Measurements from ENCODE around the gene ALPL.
"Not testable (repeated sequence)": the region's sequence is repeated elsewhere in the genome, so short reads cannot be mapped to it uniquely, and the experiment has no call there.

The ALPL gene

DNA sequence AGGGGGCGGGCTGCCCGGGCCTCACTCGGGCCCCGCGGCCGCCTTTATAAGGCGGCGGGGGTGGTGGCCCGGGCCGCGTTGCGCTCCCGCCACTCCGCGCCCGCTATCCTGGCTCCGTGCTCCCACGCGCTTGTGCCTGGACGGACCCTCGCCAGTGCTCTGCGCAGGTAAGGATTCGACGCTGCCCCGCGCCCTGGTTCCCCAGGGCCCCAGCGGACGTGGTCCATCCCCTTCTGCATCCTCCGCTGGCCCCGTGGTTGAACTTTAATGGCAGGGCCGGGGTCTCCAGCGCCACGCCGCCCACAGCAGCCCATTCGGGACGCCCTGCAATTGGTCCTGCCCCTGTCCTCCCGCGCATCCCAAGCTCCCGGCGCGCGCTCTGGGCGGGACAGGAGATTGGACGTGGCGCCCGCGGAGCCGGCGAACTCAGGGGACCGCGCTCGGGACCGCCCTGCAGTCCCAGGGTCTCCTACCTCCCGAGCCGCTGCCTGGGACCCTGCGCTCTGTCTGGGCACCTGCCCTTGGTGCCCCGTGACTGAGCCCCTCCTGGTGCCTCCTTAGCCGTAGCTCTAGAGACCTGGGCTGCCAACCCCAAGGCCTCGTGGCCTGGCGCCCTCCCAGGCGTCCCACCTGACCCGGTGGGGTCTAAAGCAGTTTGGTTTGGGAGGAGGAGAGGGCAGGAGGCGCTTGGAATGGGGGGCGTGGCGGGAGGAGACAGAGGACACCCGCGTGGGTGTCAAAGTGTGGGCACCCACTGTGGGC is at the start of gene ALPL:
Gene ALPL, plus strand, starts transcription at position 73 of the 762 bp plus-strand sequence. CDS start 44,659 bp downstream, outside the sequence.
- DNase-seq = no peak

DNA sequence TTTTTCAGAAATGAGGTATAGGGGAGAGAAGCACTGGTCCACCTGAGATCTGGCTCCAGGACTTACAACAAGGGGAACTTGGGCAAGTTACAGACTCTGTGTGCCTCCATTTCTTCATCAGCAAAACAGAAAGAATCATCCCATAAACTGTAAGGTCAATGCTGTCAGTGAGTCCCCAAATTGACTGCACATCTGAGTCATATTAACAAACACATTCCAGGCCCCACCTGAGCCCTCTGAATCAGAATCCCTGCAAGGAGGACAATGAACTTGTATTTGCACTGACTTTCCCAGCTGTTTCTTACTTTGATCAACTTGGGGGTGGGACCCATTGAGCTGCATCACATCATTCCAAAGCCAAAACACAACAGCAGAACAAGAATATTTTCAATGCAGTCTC is 44.1 kb upstream of the ALPL start:
- DNase-seq = not testable (repeated sequence)

DNA sequence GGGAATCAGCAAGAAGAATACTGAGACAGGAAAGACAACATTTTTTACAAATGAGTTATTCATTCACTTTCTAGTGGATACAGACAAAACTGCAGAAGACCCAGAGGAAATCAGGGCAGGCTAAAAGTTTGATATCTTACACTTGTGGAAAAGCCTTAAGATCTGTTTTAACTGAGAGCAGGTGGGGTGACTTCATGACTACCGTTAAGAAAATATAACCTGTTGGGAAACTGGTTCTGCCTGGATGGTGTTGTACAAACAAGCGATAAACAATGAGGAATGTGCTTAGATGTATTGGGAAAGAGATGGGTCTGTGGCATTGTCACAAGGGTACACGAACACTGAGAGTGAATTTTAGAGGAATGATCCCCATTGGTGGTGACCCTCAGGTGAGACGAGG is 41.3 kb upstream of the ALPL start:
- not testable (repeated sequence) for DNase-seq

DNA sequence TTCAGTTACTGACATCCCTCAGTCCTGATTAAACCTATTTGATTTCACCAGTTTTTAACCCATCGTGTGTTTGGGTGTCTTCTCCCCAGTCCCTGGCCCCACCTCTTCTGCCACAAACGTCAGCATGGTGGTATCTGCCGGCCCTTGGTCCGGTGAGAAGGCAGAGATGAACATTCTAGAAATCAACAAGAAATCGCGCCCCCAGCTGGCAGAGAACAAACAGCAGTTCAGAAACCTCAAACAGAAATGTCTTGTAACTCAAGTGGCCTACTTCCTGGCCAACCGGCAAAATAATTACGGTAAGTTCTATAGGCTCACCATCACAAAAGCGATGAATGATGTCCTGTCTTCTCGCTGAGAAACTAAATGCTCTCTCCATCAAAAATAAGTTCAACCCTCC is 40.6 kb upstream of the ALPL start:
- DNase-seq = peak; percentile 32

DNA sequence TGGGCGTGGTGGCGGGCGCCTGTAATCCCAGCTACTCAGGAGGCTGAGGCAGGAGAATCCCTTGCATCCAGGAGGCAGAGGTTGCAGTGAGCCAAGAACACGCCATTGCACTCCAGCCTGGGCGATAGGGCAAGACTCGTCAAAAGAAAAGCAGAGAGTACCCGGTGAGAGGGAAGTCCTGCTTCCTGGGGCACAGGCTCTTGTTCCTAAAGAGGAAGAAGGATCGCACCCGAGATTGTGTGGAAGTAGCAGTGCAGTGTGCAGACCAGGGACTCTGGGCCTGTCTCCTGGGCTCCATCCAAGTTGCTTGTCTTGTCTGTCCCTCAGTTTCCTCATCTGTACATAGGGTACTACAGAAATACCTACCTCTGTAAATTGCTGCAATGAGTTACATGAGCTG is 39.6 kb upstream of the ALPL start:
- peak; percentile 15 for DNase-seq

DNA sequence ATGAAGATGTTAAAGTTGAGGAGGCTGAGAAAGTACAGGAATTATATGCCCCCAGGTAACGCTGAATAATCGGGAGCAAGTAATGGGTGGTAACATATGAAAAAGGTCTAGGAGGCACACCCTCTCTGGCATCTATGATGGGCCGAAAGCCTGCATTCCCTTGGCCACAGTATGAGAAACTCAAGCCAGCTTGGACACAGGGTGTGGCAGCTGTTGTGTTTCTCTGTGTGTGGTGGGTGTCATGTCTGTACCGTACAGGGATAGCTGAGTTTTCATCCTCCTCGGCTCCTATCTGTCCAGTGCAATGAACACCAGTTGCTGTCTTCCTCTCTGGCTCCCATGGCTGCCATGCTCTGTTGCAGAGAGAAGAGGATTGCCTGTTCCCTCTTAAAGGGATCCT is 36.4 kb upstream of the ALPL start:
- no peak for DNase-seq

DNA sequence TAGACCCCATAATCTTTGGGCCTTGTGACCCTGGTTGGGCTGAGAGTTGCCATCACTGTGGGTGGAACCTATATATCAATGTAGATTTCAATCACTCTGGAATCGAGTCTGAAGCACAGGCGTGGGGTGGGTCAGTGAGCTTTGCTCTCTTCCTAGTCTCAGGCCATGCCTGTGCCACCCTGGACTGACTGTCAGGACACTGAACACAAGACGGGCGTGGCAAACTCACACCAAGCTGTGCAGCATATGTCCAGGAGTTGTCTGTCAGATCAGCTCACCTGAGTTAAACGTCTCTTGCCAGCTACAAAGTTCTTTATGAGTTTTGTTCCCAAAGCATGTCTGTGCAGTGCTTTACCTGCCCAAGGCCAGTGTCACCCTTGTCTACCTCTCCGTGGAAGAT is 30.9 kb upstream of the ALPL start:
- DNase-seq = no peak

DNA sequence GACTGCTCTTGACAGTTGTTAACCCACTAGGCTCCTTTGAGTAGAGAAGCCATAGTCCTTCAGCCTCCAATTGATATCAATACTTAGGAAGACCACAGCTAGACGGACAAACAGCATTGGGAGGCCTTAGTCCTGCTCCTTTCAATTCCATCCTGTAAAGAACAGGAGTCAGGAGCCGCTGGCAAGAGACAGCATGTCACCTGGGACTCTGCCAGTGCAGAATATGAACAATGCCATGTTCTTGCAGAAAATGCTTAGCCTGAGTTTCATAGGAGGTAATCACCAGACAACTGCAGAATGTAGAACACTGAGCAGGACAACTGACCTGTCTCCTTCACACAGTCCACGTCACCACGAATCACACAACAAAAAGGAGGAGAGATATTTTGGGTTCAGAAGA is 25.3 kb upstream of the ALPL start:
- not testable (repeated sequence) for DNase-seq

DNA sequence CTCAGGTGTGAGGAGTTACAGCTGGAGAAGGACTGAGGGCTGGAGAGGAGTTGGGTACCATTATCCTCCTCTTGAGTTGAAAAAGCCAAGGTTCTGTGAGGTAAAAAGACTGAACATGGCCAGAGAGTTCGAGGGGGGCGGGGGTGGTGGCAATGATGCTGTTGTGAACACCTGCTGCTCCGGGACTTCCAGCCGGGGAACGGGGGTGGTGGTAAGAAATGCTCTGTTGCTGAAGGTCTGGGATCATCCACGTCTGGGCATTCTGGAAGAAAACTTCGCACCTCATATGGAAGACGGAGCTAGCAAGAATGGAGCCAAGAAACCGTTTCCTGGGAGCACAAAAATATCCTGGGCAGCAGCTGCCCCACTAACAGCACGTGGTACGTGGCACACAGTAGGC is 20.1 kb upstream of the ALPL start:
- DNase-seq = no peak

DNA sequence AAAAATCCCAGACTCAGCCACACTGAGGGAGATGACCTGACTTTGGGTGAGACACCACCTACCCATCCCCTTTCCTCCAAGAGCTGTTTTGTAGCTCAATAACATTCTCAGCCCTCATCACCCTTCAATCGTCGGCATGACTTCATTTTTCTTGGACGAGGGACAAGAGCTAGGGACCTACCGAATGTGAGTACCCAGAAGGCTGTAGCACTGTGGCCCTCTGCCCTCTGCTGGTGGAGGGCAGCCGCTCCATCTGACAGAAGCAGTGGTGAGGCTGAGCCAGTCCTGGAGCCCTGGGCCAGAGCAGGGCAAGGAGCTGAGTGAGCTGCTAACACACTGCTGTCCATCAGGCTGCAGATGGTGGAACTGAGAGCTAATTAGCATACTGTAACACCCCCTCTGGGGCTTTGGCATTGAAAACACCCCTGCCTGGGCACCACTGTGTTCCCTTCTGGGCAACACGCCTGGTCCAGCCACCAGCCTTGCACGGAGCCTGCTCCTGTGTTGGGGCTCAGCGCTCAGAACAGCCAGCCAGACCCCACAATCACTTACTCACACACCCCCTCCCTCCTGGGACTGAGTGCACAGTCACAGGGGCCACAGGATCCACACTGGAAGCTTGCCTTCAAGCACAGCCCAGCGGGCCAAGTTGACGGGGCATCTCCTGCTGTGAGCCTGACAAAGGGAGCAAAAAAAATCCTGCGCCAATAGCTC is 18.3 kb upstream of the ALPL start:
- peak; percentile 51 for DNase-seq

DNA sequence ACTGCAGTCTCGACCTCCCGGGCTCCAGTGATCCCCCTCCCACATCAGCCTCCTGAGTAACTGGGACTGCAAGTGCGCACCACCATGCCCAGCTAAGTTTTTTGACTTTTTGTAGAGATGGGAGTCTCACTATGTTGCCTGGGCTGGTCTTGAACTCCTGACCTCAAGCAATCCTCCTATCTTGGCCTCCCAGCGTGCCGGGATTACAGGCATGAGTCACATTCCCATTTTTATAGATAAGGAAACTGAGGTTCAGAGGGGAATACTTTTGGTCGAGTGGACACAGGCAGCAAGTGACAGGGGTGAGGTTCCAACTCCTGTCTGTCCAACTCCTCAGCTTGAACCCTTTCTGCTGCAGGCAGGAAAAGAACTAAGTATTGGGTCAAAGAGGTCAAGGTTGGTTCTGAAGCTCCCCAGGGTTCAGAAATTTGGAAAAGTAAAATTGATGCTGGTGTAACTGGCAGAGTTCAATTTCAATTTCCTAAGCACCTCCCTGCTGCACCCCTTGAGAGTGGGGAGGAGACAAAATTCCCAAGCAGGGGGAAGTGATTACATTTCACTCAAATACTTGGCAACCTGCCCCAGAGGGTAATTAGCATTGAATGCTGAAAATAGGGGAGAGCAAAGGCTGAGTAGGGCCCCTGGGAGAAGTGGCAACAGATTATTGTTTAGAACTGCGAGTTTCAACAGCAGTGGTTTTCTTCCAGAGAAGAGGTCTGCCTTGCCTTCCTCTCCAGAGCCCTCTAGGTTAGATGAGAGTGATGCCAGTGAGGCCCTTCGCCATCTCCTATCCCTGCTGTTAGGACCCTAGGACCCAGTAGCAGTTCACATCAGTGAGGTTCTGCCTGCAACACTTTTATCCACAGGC is 17.5 kb upstream of the ALPL start:
- no peak for DNase-seq

DNA sequence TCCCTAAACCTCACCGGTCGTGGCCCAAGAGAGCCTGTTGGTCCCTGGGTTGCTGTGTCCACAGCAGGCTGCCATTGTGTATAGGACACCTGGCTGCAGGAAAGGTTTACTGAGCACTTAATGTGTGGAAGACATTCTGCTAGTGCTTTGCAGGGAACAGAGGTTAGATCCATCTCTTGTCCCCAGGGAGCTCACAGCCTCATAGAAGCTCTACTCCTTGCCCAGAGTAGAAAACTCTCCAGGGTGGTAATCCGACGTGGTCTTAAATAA is 16.9 kb upstream of the ALPL start:
- DNase-seq = no peak

DNA sequence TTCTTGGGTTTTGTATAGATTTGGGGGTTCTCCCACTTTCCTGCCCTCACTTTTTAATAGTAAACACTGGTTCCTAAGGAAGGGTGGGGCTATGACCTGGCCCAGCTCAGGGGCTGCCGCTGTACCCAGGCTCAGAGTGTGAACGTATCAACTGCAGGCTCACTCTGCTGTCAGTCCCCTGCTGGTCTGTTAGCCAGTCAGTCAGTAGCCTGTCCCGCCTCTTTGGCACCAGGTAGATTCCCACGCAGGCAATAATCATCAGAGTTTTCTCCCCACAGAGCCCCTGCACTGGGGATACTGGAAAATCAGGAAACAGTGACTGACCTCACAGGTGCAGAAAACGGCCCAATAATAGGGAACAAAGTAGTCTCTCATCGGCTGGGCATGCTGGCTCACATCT is 15.0 kb upstream of the ALPL start:
- DNase-seq = no peak

DNA sequence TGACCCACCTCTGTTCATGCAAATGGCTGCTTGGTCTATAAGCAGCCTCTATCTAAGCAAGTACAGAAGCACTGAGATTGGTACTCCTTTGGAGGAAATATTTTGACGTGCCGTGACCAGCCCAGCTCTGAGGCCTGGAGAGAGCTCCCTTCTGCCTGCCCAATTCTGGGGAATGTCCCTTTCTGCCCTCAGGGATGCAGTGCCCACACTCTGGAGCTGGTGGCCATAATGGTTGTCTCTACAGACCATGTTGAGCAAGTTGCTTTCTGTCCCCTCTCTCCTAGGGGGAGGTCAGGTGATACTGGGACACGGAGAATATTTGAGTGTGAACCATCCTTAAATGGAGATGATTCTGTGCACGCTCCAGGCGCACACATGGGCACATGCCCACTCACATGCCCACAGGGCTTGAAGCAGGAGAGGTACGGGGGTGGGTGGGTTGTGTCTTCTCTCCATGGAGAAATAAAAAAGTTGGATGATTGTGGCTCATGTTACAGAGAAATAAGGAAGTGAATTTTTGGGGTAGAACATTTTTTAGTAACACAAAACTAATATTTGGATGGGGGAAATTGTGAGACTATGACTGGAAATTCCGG is 13.9 kb upstream of the ALPL start:
- no peak for DNase-seq

DNA sequence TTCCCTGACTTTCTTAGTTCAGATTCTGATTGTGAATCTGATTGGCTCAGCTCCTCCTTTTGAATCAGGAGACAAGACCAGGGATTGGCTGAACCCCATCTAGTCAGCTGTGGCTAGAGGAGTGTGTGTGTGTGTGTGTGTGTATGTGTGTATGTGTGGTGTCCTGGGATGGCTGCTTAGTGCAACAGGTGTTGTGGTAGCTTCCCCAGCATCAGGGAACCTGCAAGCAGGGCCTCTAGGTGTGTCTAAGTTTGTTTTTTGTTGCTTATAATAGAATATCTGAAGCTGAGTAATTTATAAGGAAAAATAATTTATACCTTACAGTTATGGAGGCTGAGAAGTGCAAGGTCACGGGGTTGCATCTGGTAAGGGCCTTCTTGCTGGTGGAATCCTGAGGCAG is 13.2 kb upstream of the ALPL start:
- DNase-seq = no peak

DNA sequence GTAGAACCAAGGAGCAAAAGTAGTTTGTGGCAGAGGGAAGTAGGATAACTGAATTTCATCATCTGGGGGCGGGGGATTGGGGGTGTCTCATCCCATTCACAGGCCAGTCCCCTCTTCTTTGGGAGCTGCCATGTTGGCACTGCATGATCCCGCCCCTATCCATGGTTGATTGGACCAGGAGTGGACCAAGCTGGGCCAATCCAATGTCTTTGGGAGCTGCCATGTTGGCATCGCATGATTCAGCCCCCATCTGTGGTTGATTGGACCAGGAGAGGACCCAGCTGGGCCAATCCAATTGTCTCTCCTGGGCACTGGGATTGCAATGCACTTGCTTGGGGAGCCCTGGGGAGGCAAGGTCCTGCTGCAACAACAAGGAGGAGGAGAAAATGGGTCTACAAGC is 12.3 kb upstream of the ALPL start:
- DNase-seq = no peak

DNA sequence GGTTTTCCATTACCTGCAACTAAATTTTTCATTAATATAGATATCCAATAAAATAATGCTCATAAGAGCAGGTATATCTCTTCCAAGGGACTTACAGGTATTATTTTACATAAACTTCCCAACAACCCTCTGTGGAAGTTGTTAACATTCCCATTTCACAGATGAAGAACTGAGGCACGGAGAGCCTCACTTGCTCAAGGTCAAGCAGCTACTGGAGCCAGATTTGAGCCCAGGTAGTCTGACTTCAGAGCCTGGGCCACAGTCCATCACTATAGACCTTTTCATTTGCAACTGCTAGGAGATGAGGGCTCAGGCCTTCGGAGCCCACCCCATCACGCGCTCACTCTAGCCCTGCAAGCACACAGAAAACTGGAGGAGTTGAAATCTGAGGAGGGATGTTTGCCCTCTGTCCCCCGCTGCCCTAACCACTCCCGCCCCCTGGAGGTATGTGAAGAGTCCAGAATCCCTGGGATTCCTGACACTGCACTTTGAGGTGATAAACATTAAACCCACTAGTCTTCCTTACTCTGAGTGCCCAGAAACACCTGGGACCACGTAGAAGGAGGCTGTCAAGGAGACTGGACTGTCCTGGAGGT is 11.7 kb upstream of the ALPL start:
- DNase-seq = no peak

DNA sequence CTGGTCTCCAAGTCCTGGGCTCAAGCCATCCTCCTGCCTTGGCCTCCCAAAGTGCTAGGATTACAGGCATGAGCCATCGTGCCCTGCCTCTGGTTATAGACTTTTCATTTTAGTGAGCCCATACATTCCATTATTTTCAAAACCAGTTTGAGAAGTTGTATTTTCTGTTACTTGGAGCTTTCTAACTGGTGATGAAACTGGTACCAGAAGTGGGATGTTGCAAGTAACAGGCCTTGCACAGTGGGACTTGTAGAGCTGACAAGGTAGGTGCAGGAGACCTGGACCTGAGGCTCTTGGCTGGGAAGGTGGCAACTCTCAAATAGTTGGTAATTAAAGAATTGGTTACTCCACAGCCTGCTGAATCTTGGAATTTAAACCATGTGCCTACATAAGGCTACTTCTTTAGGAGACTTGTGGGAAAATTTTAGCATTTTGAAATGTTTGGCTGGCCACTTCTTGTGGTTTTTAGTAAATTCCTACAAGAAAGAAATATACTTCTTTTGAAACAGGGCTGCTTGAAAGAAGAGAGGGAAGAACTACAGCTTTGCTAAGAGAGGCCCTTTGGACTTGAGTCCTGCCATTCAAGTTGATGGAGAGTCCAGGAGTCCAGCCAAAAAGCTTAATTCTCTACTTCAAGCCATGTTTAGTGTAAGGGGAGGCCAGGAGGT is 9.8 kb upstream of the ALPL start:
- no peak for DNase-seq

DNA sequence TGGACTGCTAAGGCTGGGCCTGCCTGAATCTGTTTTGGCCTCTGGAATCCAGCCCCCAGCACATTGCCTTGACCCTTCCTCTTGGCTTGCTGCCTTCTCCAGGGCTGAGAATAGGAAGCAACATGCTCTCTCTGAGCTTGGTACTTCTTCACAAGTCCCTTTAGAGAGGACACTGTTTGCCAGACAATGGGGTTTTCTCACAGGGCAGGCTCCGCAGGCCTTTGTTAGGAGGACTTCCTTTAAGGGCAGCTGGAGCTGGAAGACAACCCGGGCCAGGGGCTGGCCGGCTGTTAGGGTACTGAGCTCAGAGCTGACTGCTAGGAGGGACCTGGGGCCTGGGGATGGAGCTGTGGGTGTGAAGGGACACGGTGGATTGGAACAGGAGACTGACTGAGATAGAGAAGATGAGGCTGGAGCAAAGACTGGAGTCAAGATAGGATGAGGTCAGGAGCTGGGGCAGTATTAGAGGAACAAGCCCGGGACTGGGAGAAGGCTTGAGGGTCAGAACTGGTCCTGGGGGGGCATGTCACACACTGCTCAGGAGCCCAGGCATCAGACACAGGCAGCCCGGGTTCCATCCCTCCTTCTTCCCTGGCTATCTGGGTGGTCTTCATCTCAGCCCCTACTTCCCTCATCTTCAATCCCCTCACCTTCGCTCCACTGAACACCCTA is 5.4 kb upstream of the ALPL start:
- no peak for DNase-seq

DNA sequence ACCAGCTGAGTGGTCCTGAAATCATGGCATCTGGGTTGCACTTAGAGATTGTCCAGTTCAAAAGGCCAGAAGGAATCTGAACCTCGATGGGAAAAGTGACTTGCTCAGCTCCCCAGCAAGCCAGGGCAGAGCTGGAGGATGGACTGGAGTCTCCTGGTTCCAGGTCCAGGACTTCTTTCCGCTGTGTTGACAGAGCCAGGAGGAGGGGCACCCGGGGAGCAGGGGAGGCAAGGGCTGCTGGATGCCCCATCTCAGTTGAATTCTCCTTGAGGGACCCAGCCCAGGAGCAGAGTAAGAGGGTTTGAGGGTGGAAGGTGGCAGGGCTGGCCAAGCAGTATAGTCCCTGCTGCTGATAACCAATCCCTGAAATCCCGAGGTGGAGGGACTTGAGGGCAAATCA is 2.4 kb upstream of the ALPL start:
- no peak for DNase-seq

DNA sequence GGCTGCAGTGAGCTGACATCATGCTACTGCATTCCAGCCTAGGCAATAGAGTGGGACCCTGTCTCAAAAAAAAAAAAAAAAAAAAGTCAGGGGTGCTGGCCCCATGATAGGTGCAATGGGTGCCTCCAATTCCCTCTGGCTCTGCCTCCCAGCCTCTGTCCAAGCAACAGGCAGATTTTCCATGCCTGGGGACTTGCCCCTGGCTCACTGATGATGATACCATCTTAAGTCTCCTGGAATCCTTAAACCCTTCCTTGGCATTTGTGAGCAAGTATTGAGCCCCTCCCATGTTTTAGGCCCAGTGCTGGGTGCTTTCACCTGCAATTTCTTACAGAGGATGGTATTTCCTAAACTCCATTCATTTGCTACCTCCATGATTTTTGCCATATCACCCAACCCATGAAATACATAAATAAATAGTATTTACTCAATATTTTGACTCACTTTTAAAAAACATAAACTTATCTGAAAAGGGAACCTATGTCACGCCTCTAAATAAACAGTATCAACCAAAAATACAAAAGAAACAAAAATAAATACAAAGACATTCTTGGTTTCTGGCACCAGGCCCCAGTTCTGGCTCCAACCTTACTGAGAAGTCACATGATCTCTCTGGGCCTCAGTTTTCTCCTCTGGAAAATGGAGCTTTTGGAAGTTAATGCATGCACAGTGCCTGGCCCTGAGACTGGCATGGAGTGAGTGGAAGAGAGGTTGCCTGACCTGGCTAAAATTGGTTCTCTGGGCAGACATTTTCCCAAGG is 1.5 kb upstream of the ALPL start:
- no peak for DNase-seq

All from inflammatory macrophage treated with lipopolysaccharide for 4 hours (primary cell).